GM23248 (cell line): ENCODE measurements around the gene MOGAT2. TPM values are rescaled to one million over a fixed set of nuclear protein-coding genes. Genes with fewer than 3 reads are reported as not detected.
"Not testable (repeated sequence)": the region's sequence is repeated elsewhere in the genome, so short reads cannot be mapped to it uniquely, and the experiment has no call there.

ENCODE experiments used
- DNase-seq: peaks from one replicate; pipeline ENCODE4 v3.0.0-alpha.2; 2015
- H2AFZ ChIP-seq: fragments of 200-600 bp; sonication (generic); 2 replicates; pipeline ENCODE4 v1.6.1; 2016; ENCODE audit warnings: antibody characterized with exemption
- H3F3A ChIP-seq: fragments of 200-600 bp; sonication (generic); 2 replicates; pipeline ENCODE4 v1.6.1; 2016; ENCODE audit warnings: mild to moderate bottlenecking, antibody characterized with exemption, mixed run types; ENCODE audit not compliant: insufficient read depth
- H3K27ac ChIP-seq: fragments of 200-600 bp; sonication (generic); 2 replicates; pipeline ENCODE4 v1.5.1; 2016; ENCODE audit warnings: mild to moderate bottlenecking
- H3K27me3 ChIP-seq: fragments of 200-600 bp; sonication (generic); replicated peaks from 2 replicates; pipeline ENCODE4 v1.6.1; 2016; ENCODE audit warnings: mild to moderate bottlenecking; ENCODE audit not compliant: insufficient read depth
- H3K36me3 ChIP-seq: fragments of 200-600 bp; sonication (generic); 2 replicates; pipeline ENCODE4 v1.6.1; 2016; ENCODE audit warnings: low read depth, mild to moderate bottlenecking
- H3K4me1 ChIP-seq: fragments of 200-600 bp; sonication (generic); 2 replicates; pipeline ENCODE4 v1.6.1; 2016; ENCODE audit warnings: mild to moderate bottlenecking; ENCODE audit not compliant: insufficient read depth
- H3K4me2 ChIP-seq: fragments of 200-600 bp; sonication (generic); one replicate; pipeline ENCODE4 v1.6.1; 2016; ENCODE audit warnings: mild to moderate bottlenecking; ENCODE audit not compliant: unreplicated experiment
- H3K4me3 ChIP-seq: fragments of 200-600 bp; sonication (generic); 2 replicates; pipeline ENCODE4 v1.5.1; 2016; ENCODE audit warnings: mild to moderate bottlenecking
- H3K79me2 ChIP-seq: fragments of 200-600 bp; sonication (generic); 2 replicates; pipeline ENCODE4 v1.6.1; 2016; ENCODE audit warnings: mild to moderate bottlenecking; ENCODE audit not compliant: insufficient read depth
- H3K9ac ChIP-seq: fragments of 200-600 bp; sonication (generic); 2 replicates; pipeline ENCODE4 v1.6.1; 2016; ENCODE audit warnings: mild to moderate bottlenecking
- H3K9me2 ChIP-seq: fragments of 200-600 bp; sonication (generic); 2 replicates; pipeline ENCODE4 v1.6.1; 2016; ENCODE audit warnings: mixed run types, mild to moderate bottlenecking, moderate library complexity; ENCODE audit not compliant: insufficient read depth
- H3K9me3 ChIP-seq: fragments of 200-600 bp; sonication (generic); one replicate; pipeline ENCODE4 v1.6.1; 2017; ENCODE audit warnings: low read depth
- H4K20me1 ChIP-seq: fragments of 200-600 bp; sonication (generic); 2 replicates; pipeline ENCODE4 v1.6.0; 2016; ENCODE audit not compliant: insufficient read depth
- EZH2 ChIP-seq: fragments of 200-600 bp; sonication (generic); IDR thresholded peaks from 2 replicates; pipeline ENCODE4 v1.6.1; 2018; ENCODE audit warnings: antibody characterized with exemption, mild to moderate bottlenecking; ENCODE audit not compliant: insufficient read depth, poor library complexity, severe bottlenecking
- EZH2phosphoT487 ChIP-seq: fragments of 200-600 bp; sonication (generic); IDR thresholded peaks from 2 replicates; pipeline ENCODE4 v1.6.1; 2018; ENCODE audit warnings: antibody characterized with exemption, moderate library complexity, mild to moderate bottlenecking, low read depth; ENCODE audit not compliant: insufficient read depth
- WGBS, 2 experiments: methylation state at CpG; one replicate each; pipeline ENCODE4 v1.1.6; 2015 to 2017; ENCODE audit warnings: low lambda C conversion rate in 2 of 2, low coverage in 1 of 2; ENCODE audit errors: missing lambda C conversion rate in 2 of 2; 5-methylcytosine and 5-hydroxymethylcytosine counted together
- in situ Hi-C: fragments of 300-500 bp; cut with MboI; formaldehyde crosslinking; loops from 2 replicates; pipeline ENCODE4 v1.15.0; 2020
- polyA plus RNA-seq: library from polyadenylated mRNA; unstranded; fragments of >200 nt; fragmentation: Nextera tagmentation; extraction: Ambion mirVana; gene quantifications from 2 replicates; pipeline ENCODE4 v1.2.1, GENCODE V29; 2016
- total RNA-seq: library from RNA; depleted of rRNA; stranded (reverse); fragments of >200 nt; shearing (Covaris generic); gene quantifications from 2 replicates; pipeline ENCODE4 v1.2.3, GENCODE V29; 2014

MOGAT2 gene
- total and polyA plus RNA-seq, 2 experiments from 2014 or later = not detected

GRCh38 chr11:75743711-75744563 is 26.3 kb downstream of the MOGAT2 start:
- H3K27me3 ChIP-seq = peaks cover 38% of the 10 kb centered on the region
- H3K27ac ChIP-seq = no peak overlapping the region
- no peak overlapping the region for H2AFZ ChIP-seq
- H3K36me3 ChIP-seq = no peaks in the 10 kb centered on the region
- TF ChIP-seq EZH2phosphoT487 (no peak), EZH2 (no peak)
- no peaks in the 10 kb centered on the region for H4K20me1 ChIP-seq
- no peaks in the 10 kb centered on the region for H3K79me2 ChIP-seq
- no peaks in the 10 kb centered on the region for H3K4me1 ChIP-seq
- no peak for DNase-seq
- H3K9me2 ChIP-seq = no peaks in the 10 kb centered on the region
- no peak overlapping the region for H3K9ac ChIP-seq
- H3K4me2 ChIP-seq = no peak overlapping the region
- no peaks in the 10 kb centered on the region for H3F3A ChIP-seq
- H3K9me3 ChIP-seq = no peaks in the 10 kb centered on the region
- in situ Hi-C loops = no loop called here
- H3K4me3 ChIP-seq = no peak overlapping the region
- WGBS, 2 experiments = 29 to 31% methylated on average over 9 of the region's 9 CpGs

- H3K4me1 ChIP-seq = no peaks in the 10 kb centered on the region
- WGBS, 2 experiments = 43 to 52% methylated on average over 5 of the region's 5 CpGs
- H3K36me3 ChIP-seq = no peaks in the 10 kb centered on the region
- H3K9ac ChIP-seq = no peak overlapping the region
- no peaks in the 10 kb centered on the region for H3K9me3 ChIP-seq
- TF ChIP-seq EZH2 (no peak), EZH2phosphoT487 (no peak)
- H3K9me2 ChIP-seq = no peaks in the 10 kb centered on the region
- H3K27ac ChIP-seq = no peak overlapping the region
- no peak overlapping the region for H3K4me2 ChIP-seq
- no peaks in the 10 kb centered on the region for H3K79me2 ChIP-seq
- H2AFZ ChIP-seq = no peak overlapping the region
- in situ Hi-C loops = no loop called here
- H4K20me1 ChIP-seq = no peaks in the 10 kb centered on the region
- H3F3A ChIP-seq = no peaks in the 10 kb centered on the region
- H3K4me3 ChIP-seq = no peak overlapping the region
- no peak for DNase-seq
- peaks cover 29% of the 10 kb centered on the region for H3K27me3 ChIP-seq
These were observed 28.2 kb downstream of the MOGAT2 start for GRCh38 chr11:75745807-75746206.

GRCh38 chr11:75748729-75749273 is 31.2 kb downstream of the MOGAT2 start:
- peaks cover 22% of the 10 kb centered on the region for H3K27me3 ChIP-seq
- H3K36me3 ChIP-seq, H2AFZ ChIP-seq, H3K4me3 ChIP-seq, H3K9ac ChIP-seq, in situ Hi-C loops, H3K4me2 ChIP-seq, H3K79me2 ChIP-seq, H3K4me1 ChIP-seq, H4K20me1 ChIP-seq, H3K9me2 ChIP-seq, H3F3A ChIP-seq, H3K9me3 ChIP-seq, H3K27ac ChIP-seq, DNase-seq: not testable (repeated sequence)
- WGBS, 2 experiments = 65 to 71% methylated on average over 15 to 25 of the region's 26 CpGs

GRCh38 chr11:75754933-75755332 is 37.3 kb downstream of the MOGAT2 start:
- H3K27ac ChIP-seq, H2AFZ ChIP-seq, H4K20me1 ChIP-seq, H3K9me2 ChIP-seq, H3K9ac ChIP-seq, H3K36me3 ChIP-seq, DNase-seq, H3K4me1 ChIP-seq, H3K4me2 ChIP-seq, H3K79me2 ChIP-seq, H3K27me3 ChIP-seq, H3K9me3 ChIP-seq, H3F3A ChIP-seq, H3K4me3 ChIP-seq, in situ Hi-C loops: not testable (repeated sequence)

- peaks cover 18% of the 10 kb centered on the region for H3K4me1 ChIP-seq
- TF ChIP-seq EZH2phosphoT487 (no peak), EZH2 (no peak)
- H4K20me1 ChIP-seq = no peaks in the 10 kb centered on the region
- H3K4me3 ChIP-seq = no peak overlapping the region
- no peak overlapping the region for H3K27ac ChIP-seq
- H3K79me2 ChIP-seq = no peaks in the 10 kb centered on the region
- H3K9ac ChIP-seq = no peak overlapping the region
- in situ Hi-C loops = no loop called here
- DNase-seq = no peak
- peaks cover 12% of the 10 kb centered on the region for H3F3A ChIP-seq
- H2AFZ ChIP-seq = no peak overlapping the region
- H3K36me3 ChIP-seq = no peaks in the 10 kb centered on the region
- H3K4me2 ChIP-seq = no peak overlapping the region
- H3K9me3 ChIP-seq = no peaks in the 10 kb centered on the region
- no peaks in the 10 kb centered on the region for H3K27me3 ChIP-seq
- H3K9me2 ChIP-seq = no peaks in the 10 kb centered on the region
- 49 to 52% methylated on average over 2 of the region's 2 CpGs for WGBS, 2 experiments
These were observed 40.0 kb downstream of the MOGAT2 start for GRCh38 chr11:75757651-75758050.
